B cell (primary cell): Measurements from ENCODE around the gene NMT2.

Experiments used
- EZH2 ChIP-seq: IDR thresholded peaks from 2 replicates; pipeline ENCODE4 v1.6.1; 2012; ENCODE audit warnings: borderline replicate concordance, low read depth, mild to moderate bottlenecking, moderate library complexity, low read length; ENCODE audit not compliant: insufficient read depth, poor library complexity, severe bottlenecking
- TF ChIP-seq, protein P1 (sequence below): fragments of 200-600 bp; IDR thresholded peaks from one replicate; pipeline ENCODE4 v1.8.0; 2022; ENCODE audit warnings: antibody characterized with exemption, mild to moderate bottlenecking

DNA sequence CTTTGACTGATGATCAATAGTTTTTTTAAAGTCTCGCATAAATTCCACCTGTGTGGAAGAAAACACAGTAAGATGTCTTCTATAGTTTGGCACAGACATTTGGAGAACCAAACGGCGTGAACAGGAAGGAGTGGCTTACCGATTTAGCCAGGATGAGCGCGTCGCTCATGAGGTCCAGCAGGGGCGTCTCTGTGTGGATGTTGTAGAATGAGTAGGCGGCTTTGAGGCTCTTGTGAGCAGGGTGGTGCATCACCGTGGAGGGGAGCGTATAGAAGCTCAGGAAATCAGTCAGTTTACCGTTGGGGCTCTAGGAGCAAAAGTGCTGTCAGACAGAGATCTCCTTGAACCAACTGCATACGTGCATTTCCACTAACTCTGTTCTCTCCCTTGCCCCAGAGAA, 55.8 kb downstream of the NMT2 start:
- TF ChIP-seq EZH2 = no peak
- TF ChIP-seq, protein P1, sequence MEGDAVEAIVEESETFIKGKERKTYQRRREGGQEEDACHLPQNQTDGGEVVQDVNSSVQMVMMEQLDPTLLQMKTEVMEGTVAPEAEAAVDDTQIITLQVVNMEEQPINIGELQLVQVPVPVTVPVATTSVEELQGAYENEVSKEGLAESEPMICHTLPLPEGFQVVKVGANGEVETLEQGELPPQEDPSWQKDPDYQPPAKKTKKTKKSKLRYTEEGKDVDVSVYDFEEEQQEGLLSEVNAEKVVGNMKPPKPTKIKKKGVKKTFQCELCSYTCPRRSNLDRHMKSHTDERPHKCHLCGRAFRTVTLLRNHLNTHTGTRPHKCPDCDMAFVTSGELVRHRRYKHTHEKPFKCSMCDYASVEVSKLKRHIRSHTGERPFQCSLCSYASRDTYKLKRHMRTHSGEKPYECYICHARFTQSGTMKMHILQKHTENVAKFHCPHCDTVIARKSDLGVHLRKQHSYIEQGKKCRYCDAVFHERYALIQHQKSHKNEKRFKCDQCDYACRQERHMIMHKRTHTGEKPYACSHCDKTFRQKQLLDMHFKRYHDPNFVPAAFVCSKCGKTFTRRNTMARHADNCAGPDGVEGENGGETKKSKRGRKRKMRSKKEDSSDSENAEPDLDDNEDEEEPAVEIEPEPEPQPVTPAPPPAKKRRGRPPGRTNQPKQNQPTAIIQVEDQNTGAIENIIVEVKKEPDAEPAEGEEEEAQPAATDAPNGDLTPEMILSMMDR = no peak
